Germinal center (tissue), 1 donor: ENCODE data around the gene FBXO40.
"Not testable (repeated sequence)": the region's sequence is repeated elsewhere in the genome, so short reads cannot be mapped to it uniquely, and the experiment has no call there.

Experiments
- DNase-seq: peaks from one replicate; pipeline ENCODE4 v3.0.0; 2012; ENCODE audit warnings: mixed read lengths, low spot score

FBXO40 gene, protein sequence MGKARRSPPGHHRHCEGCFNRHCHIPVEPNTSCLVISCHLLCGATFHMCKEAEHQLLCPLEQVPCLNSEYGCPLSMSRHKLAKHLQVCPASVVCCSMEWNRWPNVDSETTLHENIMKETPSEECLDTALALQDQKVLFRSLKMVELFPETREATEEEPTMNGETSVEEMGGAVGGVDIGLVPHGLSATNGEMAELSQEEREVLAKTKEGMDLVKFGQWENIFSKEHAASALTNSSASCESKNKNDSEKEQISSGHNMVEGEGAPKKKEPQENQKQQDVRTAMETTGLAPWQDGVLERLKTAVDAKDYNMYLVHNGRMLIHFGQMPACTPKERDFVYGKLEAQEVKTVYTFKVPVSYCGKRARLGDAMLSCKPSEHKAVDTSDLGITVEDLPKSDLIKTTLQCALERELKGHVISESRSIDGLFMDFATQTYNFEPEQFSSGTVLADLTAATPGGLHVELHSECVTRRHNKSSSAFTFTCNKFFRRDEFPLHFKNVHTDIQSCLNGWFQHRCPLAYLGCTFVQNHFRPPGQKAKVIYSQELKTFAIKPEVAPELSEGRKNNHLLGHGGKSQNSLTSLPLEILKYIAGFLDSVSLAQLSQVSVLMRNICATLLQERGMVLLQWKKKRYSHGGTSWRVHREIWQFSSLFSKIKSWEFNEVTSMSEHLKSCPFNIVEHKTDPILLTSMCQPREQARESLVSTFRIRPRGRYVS

DNA sequence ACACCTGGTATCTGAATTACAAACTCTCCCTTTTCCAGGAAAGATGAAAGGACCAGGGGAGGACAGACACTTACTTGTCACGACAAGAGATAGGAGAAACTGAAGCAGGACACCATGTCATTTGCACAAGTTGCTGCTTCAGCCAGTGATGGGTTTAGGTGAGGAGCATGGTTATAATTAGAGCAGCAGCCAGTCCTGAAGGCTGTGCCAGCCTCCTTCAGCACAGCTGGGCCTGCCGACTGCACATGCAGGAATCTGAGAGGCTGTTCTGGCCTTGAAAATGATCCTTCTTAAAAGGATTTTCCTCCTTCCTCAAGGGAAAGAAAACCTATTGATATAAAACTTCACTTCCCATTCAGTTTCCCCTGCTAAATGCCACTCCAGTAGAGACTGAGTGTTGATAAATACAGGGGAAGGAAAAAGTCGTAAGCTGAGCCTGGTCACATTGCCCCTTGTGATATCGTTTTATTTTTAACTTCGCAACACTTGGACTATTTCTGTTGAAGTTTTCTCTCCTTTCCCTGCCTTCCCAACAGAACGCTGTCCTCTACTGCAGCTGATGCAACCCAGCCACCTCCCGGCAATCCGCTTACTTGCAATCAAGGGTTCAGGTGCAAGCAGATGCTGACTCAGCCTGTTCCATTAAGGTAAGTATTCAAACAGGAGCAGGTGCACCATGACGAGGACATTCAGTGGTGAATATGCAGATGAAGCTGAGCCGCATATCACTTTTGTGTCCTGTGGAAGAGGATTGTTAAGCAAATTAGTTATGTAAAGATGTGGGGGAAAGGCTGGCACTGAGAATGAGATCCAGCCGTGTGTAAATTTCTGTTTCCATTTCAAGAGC lies at the start of gene FBXO40:
FBXO40 (plus strand) TSS at position 524 of the 847 bp plus-strand sequence. CDS start 27,197 bp downstream, outside the sequence.
- peak; percentile 10 for DNase-seq

DNA sequence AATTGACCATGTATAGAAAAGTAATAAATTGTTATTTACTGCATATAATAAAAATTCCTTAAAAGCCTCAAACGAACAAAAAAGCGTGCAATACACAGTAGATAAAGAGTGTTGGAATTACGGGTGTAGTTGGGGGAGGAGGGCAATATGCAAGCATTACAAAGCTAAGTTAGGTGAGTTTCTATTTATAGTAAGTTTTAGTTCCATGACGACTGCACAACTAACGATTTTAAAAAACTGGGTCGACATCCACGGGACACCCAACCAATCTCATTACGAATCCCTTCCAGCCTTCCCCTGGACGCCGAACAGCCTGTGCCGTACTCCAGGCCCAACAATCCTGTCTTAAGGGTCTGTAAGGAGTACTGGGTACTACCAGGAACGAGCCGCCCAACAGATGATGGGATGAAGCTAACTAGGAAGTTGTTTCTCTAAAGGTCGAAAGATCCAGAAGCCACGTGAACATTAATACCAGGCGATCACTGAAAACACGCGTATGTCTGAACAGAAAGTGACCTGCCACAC lies 48.1 kb upstream of the FBXO40 start:
- no peak for DNase-seq

DNA sequence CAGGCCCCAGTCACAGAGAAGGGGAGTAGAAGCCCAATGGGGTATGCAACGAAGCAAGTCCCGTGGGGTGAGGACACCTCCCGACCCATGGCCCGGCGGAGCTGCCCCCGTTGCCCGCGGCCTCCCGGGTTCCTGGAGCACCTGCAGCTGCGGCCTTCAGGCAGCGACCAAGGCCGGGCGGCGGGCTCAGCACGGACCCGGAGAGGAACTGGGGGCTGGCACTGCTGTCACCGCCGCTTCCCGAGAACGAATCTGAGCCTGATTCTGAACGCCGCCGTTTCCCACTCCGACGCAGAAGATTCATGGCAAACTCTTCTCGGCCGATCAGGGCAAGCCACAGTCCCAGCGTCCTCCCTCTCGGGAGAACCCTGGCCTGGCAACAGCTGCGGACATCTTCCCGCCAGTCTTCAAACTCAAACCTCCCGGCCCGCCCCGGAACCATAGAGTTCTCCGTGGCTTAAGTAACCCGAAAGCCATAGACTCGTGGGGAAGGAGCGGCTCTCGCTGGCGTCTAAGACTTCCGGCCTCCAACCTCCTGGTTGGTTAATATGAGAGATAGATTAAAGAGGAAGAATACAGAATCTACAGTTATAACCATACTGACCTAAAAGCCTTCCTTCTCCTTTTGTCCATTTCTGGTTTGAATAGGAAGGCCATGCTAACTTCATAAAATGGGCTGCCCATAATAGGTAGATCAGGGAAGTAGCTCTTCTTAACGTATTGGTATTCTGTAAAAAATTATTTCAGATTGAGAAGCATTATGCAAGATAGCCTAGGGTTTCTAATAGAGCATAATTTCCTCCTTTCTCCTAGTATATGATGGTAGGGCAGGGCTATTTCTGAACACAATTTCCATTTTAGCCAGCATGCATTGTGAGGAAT lies 47.4 kb upstream of the FBXO40 start, which contains the start of gene POLQ:
POLQ (minus strand) TSS at position 415 of the 882 bp plus-strand sequence; CDS start at position 304, 111 bp downstream.
- peak; percentile 88 for DNase-seq

DNA sequence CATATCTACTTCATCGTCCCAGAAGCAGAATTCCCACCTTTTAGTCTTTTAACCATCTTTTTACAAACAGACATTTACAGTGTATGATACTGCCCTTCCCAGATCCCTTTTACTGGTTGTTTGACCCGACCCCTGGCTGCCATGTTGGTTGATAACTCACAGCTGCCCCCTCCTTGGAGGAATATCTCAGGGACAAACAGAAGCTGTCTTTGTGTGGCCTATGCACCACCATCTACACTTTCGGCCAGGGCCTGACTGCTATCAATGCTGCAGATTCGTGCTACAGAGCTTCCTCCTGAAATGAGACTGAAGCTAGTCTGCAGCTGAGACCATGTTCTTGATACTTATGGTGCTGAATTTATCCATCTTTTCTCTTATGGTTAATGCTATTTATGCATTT lies 40.8 kb upstream of the FBXO40 start:
- DNase-seq, result no peak

DNA sequence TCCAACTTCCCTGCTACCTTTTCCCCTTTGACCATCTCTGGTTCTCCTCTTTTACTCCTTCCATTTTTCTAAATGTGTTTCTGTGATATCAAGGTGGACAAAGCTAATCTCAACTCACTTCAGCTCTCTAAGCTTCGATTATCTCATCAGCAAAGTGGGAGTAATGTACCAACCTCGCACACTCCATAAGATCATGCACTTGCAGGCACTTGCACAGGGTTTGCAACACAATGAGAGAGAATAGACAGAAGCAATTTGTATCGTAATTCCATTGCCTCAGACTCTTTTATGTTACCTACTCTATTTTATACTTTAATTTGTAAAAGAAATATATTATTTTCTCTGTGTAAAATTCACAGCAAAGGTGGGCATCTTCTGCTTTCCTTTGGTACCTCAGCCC lies 40.4 kb upstream of the FBXO40 start:
- DNase-seq, result no peak

DNA sequence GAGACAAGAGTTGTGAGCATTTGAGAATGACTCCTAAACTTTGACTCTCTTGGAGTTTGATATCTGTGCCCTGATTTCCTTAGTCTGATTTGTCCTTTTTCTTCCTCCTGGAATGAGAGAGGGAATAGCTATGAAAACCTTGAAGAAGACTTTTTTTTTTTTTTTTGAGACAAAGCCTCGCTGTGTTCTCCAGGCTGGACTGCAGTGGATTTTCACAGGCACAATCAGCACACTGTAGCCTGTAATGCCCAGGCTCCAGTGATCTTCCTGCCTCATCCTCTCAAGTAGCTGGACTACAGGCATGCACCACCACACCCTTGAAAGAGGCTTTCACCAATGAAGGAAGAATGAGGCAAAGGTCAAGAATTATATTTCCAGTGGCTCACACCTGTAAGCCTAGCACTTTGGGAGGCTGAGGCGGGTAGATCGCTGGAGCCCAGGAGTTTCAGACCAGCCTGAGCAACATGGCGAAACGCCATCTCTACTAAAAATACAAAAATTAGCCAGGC lies 35.7 kb upstream of the FBXO40 start:
- no peak for DNase-seq

DNA sequence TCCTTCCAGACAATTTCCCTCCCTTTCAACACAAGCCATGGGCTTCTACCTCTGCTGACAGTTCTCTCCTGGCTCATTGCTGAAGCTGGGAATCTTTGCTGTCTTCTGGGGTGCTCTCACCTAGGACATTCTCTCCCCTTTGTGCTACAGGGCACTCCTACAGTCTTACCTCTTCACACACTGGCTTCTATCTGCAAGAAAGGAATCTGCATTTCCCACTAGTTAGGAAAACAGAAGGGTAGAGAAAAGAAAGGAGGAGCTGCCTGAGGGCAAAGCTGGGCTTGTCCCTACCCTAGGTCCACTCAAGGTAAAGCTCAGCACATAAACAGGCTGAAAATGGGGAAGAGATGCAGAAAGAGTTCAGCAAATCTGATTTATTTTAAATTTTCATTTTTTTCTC lies 31.0 kb upstream of the FBXO40 start:
- DNase-seq, result no peak

DNA sequence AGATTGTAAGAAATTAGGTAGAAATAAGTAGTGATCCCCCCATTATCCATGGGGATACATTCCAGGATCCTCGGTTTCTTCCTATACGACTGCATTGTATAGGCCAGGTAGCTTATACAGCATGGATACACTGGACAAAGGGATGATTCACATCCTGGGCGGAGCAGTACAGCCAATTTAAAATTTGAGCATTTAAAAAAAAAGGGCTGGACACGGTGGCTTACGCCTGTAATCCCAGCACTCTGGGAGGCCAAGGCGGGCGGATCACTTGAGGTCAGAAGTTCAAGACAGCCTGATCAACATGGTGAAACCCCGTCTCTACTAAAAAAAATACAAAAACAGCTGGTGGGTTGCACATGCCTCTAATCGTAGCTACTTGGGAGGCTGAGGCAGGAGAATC lies 26.4 kb upstream of the FBXO40 start:
- no peak for DNase-seq

DNA sequence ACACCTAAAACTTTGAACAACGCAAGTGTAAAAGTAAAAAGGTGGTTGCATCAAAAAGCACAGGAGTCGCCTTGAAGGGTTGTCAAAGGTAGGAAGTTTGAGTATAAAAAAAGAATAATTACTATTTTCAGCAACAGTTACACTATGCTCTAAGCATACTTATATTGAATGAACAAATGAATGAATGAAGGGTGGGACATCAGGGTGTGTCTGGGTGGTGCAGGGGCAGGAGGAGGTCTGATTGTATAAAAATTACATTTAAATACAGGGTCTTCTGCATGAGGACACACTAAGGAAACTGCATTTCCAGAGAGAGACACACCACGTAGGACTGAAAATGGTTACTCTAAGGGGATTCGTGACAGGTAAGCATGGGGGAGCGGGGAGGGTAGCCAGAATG lies 25.5 kb upstream of the FBXO40 start, which contains the start of gene ARGFX:
ARGFX (plus strand) TSS at position 301 of the 400 bp plus-strand sequence. CDS start 2,765 bp downstream, outside the sequence.
- DNase-seq, result no peak

DNA sequence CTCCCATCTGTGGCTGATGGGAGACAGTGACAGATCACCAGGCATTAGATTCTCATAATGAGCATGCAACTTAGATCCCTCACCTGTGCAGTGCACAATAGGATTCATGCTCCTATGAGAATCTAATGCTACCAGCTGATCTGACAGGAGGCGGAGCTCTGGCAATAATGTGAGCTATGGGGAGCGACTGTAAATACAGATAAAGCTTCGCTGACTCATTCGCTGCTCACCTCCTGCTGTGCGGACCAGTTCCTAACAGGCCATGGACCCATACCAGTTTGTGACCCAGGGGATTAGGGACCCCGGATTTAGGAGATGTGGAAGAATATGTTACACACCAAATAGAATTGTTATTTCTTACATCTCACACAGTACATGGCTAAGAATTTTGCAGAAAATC lies 18.7 kb upstream of the FBXO40 start:
- no peak for DNase-seq

DNA sequence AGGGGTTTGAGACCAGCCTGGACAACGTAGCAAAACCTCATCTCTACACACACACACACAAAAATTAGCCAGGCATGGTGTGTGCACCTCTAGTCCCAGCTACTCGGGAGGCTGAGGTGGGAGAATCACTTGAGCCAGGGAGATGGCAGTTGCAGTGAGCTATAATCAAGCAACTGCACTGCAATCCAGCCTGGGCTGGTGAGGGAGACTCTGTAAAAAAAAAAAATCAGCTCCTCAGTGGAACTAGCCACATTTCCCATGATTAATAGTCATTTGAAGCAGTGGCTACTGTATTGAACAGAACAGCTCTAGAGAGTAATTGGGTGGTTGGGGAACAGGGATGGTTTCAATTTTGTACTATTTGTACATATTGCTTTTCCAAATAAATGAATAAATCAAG lies 11.5 kb upstream of the FBXO40 start:
- DNase-seq, result no peak

DNA sequence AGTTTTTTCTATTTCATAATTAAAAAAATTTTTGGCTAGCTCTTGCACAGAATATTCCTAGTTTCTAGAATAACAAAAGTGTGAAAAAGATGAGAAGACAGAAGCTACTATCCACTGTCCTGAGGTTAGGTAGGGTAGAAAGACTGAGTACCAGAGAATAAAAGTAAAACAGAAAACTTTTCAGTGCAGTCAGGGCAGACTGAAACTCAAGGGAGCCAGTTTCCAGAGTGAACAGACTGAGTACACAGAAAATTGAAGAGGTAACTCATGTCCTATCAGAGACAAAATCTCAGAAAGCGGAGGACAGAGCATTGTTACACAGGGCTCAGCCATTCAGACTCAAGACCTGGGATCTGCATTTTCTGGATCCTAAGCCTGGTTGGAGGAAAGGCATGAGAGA lies 8.8 kb upstream of the FBXO40 start:
- no peak for DNase-seq

DNA sequence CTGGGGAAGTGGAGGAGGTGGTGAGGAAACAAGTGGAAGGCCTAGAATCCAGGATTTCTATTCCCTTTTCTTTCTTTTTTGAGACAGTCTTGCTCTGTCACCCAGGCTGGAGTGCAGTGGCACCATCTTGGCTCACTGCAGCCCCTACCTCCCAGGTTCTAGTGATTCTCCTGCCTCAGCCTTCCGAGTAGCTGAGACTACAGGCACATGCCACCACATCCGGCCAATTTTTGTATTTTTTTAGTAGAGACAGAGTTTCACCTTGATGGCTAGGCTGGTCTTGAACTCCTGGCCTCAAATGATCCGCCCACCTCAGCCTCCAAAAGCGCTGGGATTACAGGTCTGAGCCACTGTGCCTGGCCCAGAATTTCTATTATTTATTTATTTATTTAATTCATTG lies 627 bp downstream of the FBXO40 start:
- DNase-seq, result not testable (repeated sequence)

DNA sequence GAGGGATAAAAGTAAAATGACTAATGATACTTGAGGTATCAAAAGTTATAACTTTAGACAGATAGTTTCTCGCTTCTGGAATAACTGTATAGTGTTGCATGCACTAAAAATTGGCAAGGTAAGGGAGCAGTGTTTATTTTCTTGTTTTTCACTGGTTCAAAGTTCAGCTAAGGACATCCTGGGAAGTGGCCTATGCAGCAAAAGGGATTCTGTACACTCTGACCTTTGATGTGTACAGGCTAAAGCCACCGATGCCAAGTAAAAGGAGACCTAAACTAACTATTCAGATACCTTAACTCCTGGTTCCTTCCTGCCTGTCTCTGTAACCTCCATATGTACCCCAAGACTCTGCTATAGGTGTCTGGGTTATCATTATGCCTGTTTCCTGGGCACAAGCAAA lies 1.7 kb downstream of the FBXO40 start:
- no peak for DNase-seq

DNA sequence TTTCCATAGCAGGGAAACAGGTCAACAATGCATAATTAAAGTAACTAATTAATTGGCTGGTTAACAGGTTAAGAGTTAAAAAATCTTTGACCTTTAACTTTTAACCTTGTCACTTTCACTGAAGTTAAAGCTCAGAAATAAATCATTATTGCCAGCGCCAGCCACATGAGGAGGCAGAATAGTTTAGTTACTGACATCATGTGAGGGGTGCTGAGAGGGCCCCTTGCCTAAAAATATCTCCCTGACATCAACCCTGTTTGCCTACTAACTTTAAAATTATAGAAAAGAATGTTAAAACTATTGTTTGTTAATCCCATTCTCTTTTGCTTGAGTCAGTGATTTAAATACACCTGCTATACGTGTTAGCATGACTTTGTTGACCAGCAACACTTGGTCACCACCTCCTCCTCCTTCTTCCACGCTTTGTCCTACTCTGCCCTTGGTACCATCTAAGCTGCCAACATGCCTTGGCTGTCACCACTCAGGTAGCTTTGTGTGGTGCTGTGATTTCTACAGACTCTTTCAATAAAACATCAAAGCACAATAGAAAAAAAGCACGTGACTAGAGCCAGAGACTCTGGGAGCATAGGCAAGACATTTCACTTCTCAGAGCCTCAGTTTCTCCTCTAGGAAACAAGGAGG lies 2.7 kb downstream of the FBXO40 start:
- no peak for DNase-seq

DNA sequence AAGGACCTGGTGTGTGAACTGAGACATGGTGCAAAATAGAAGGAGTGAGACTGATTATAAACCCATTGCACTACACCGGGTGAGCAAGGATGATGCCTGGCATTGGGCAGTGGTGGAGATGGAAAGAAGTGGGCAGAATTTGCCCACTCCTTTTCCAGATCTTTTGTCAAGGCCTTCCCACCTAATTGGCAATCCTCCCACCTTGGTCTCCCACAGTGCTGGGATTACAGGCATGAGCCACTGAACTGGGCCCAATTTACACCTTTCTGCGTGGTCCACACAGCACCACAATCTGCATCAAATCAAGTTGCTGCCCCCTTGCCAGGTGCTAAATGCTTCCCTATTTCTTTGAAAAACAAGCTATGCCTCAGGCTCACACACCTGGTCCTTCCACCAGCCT lies 5.4 kb downstream of the FBXO40 start:
- DNase-seq, result no peak

DNA sequence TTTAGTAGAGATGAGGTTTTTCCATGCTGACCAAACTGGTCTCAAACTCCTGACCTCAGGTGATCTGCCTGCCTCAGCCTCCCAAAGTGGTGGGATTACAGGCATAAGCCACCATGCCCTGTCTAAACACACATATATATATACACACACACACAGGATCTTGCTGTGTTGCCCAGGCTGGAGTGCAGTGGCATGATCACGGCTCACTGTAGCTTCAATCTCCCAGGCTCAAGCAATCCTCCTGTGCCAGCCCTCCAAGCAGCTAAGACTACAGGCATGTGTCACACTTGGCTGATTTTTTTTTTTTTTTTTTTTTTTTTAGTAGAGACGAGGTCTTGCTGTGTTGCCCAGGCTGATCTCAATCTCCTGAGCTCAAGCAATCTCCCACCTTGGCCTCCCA lies 6.7 kb downstream of the FBXO40 start:
- not testable (repeated sequence) for DNase-seq

DNA sequence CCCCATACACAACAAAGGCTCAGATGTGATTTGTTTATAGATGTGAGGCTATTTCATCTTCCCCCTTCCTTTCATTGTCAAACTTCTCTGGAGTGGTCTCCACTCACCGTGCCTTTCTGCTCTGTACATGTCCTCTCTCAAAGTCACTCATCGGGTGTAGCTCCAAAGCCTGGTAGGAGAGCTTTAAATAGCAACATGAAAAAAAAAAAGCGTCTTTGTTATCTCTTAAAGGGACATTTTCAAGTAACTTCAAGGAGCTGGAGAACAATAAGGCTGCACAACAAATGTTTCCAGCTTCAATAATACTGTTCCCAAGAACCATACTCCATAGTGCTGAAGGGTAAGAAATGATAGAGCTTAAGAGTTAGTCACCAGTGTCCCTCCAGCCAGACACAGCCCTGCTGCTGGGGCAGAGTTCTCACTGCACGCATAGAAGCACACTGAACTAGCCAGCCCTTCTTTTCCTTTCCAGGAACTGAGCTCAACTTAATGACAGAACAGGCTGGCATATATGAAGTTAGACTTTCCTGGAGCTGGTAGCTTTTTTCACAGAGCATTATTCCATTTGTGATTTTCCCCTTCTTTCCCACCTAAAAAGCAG lies 8.1 kb downstream of the FBXO40 start:
- DNase-seq, result no peak

DNA sequence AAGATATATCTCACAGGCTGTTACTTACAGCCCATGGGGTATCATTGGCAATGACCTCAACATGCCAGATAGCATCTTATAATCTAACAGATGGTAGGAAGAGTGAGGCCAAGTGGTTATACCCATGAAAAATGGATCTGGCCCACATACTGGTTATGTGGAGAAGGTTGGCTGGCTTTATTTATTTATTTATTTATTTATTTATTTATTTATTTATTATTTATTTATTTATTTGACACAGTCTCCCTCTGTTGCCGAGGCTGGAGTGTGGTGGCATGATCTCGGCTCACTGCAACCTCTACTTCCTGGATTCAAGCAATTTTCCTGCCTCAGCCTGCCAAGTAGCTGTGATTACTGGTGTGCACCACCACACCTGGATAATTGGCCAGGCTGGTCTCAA lies 11.6 kb downstream of the FBXO40 start:
- DNase-seq, result no peak

DNA sequence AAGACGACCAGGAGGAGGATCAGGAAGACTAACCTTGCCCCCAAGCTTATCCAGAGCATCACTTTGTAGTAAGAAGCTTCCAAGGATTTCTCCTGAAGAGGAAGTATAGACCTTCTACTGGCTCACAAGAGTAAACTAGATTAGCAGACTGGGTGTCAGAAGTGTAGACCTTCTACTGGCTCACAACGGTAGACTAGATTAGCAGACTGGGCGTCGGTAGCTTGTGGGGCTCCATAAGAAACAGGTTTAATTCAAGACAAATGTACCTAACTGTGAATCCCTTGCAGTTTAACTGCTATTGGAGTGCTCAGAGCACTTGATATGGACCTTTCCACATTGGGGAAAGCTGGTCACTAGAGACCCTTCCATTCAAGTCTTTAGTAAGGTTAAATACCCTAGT lies 12.9 kb downstream of the FBXO40 start:
- no peak for DNase-seq
